Globus pallidus (tissue), 1 donor: Measurements from ENCODE around the gene CTXND1.
A peak's percentile ranks its signal among the peaks of the same experiment; 100 is the strongest.

Source experiments
- DNase-seq: peaks from one replicate; pipeline ENCODE4 v3.0.0-alpha.2; 2015; ENCODE audit warnings: low spot score

The CTXND1 gene

GRCh38 chr15:80182611-80183261 is 69.3 kb downstream of the CTXND1 start:
- no peak for DNase-seq

- DNase-seq: no peak
These were observed 71.0 kb downstream of the CTXND1 start for GRCh38 chr15:80180986-80181385.

- no peak for DNase-seq
These were observed 71.5 kb downstream of the CTXND1 start for GRCh38 chr15:80180468-80180867.

- DNase-seq: no peak
These were observed 72.1 kb downstream of the CTXND1 start for GRCh38 chr15:80179935-80180334.

GRCh38 chr15:80179025-80179759 is 72.8 kb downstream of the CTXND1 start:
- DNase-seq: no peak

GRCh38 chr15:80177156-80177555 is 74.9 kb downstream of the CTXND1 start:
- no peak for DNase-seq

- DNase-seq: no peak
These were observed 75.6 kb downstream of the CTXND1 start for GRCh38 chr15:80176443-80176842.

- no peak for DNase-seq
These were observed 76.6 kb downstream of the CTXND1 start for GRCh38 chr15:80175436-80175835.

GRCh38 chr15:80174017-80174746 is 77.8 kb downstream of the CTXND1 start:
- DNase-seq: no peak

GRCh38 chr15:80173022-80173759 is 78.8 kb downstream of the CTXND1 start:
- no peak for DNase-seq

- no peak for DNase-seq
These were observed 79.6 kb downstream of the CTXND1 start for GRCh38 chr15:80172401-80172800.

GRCh38 chr15:80171787-80172186 is 80.2 kb downstream of the CTXND1 start:
- no peak for DNase-seq

- DNase-seq: no peak
These were observed 81.4 kb downstream of the CTXND1 start for GRCh38 chr15:80170596-80170995.

GRCh38 chr15:80169768-80170357 is 82.2 kb downstream of the CTXND1 start:
- DNase-seq: no peak

GRCh38 chr15:80168421-80168820 is 83.6 kb downstream of the CTXND1 start:
- no peak for DNase-seq

GRCh38 chr15:80167936-80168335 is 84.1 kb downstream of the CTXND1 start:
- DNase-seq: no peak

GRCh38 chr15:80163897-80164296 is 88.1 kb downstream of the CTXND1 start:
- DNase-seq: no peak

- no peak for DNase-seq
These were observed 88.8 kb downstream of the CTXND1 start for GRCh38 chr15:80163217-80163616.

- DNase-seq: no peak
These were observed 89.9 kb downstream of the CTXND1 start for GRCh38 chr15:80162059-80162554.

GRCh38 chr15:80161468-80162016 is 90.5 kb downstream of the CTXND1 start:
- DNase-seq: no peak

- peak; percentile 60 for DNase-seq
These were observed 91.3 kb downstream of the CTXND1 start for GRCh38 chr15:80160570-80161156.
